Natural killer cell treated with Interleukin-12 subunit alpha and Interleukin-12 subunit beta and Interleukin-15 and Interleukin-18, amount 100 ng/mL, for 72 hours (primary cell): ENCODE measurements around the gene VIPR1. TPM values are rescaled to one million over a fixed set of nuclear protein-coding genes. Genes with fewer than 3 reads are reported as not detected.

Experiments used
- ATAC-seq, 2 donors: fragments of 150-1000 bp; cut with Tn5 transposase in 1 of 2; sonication (Bioruptor Pico), chemical (Tn5 transposase) in 1 of 2; 2 replicates each; pipeline ENCODE4 v1.10.0; 2021
- DNase-seq: peaks from one replicate; pipeline ENCODE4 v3.0.0; 2022; ENCODE audit warnings: low spot score
- H3K27ac Mint-ChIP-seq, 2 donors: 1 replicate in 1 of 2; 2 replicates in 1 of 2; pipeline ENCODE4 v1.8.0; 2022; ENCODE audit warnings: mixed read lengths in 2 of 2, mild to moderate bottlenecking in 1 of 2, moderate library complexity in 1 of 2
- H3K27me3 Mint-ChIP-seq, 2 donors: 1 replicate in 1 of 2; 2 replicates in 1 of 2; pipeline ENCODE4 v1.8.0; 2022; ENCODE audit warnings: mixed read lengths in 2 of 2
- H3K36me3 Mint-ChIP-seq: one replicate; pipeline ENCODE4 v1.8.0; 2022; ENCODE audit warnings: mixed read lengths
- H3K4me1 Mint-ChIP-seq, 2 donors: 1 replicate in 1 of 2; 2 replicates in 1 of 2; pipeline ENCODE4 v1.8.0; 2022; ENCODE audit warnings: low read depth in 2 of 2, mixed read lengths in 2 of 2, mild to moderate bottlenecking in 1 of 2
- H3K4me3 Mint-ChIP-seq: one replicate; pipeline ENCODE4 v1.8.0; 2022; ENCODE audit warnings: mixed read lengths
- H3K9me3 Mint-ChIP-seq: 2 replicates; pipeline ENCODE4 v1.8.0; 2022; ENCODE audit warnings: mixed read lengths
- total RNA-seq, 2 donors: library from RNA; stranded (reverse); gene quantifications; one replicate each; pipeline ENCODE4 v1.2.3, GENCODE V29; 2022

Gene VIPR1
- total RNA-seq, 2 donors from 2014 or later, result 0.69 TPM; not detected in 1

DNA sequence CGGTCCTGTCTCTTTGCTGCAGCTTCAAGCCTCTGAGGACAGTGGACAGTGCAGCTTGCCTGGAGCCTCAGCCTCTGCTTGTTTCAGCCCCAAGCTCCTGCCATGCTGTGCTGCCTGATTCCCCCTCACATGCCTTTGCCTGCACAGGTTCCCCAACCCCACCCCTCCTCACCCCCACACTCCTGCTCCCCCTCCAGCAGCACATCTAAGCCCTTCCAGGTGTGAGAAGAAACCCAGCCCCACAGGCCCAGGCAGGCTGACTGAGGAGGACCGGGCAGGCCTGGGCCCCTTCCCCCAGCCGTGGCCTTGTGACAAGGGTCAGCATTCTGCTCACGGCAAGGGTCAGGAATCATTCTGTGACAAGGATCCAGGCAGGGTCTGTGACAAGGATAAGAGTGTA, 22.8 kb downstream of the VIPR1 start:
- Mint-ChIP-seq H3K9me3 (no peaks in the 10 kb centered on the region), H3K27ac (no peak overlapping the region), H3K4me1 (peaks cover 8 to 11% of the 10 kb centered on the region in 2 donors), H3K36me3 (no peaks in the 10 kb centered on the region), H3K27me3 (no peaks in the 10 kb centered on the region), H3K4me3 (no peak overlapping the region)
- ATAC-seq (no peak), DNase-seq (no peak)

GRCh38 chr3:42525736-42526345, 23.4 kb downstream of the VIPR1 start:
- no peaks in the 10 kb centered on the region for H3K36me3 Mint-ChIP-seq
- DNase-seq (no peak), ATAC-seq (no peak)
- H3K4me1 Mint-ChIP-seq, result peaks cover 10 to 14% of the 10 kb centered on the region in 2 donors
- no peak overlapping the region for H3K4me3 Mint-ChIP-seq
- H3K27ac Mint-ChIP-seq, result no peak overlapping the region
- no peaks in the 10 kb centered on the region for H3K9me3 Mint-ChIP-seq
- no peaks in the 10 kb centered on the region for H3K27me3 Mint-ChIP-seq

GRCh38 chr3:42526616-42527367, 24.3 kb downstream of the VIPR1 start:
- H3K4me1 Mint-ChIP-seq, result peaks cover 10 to 14% of the 10 kb centered on the region in 2 donors
- no peaks in the 10 kb centered on the region for H3K27me3 Mint-ChIP-seq
- no peak overlapping the region for H3K4me3 Mint-ChIP-seq
- no peaks in the 10 kb centered on the region for H3K36me3 Mint-ChIP-seq
- no peak for ATAC-seq
- peak overlapping the region in 1 of 2 donors; percentile 16 for H3K27ac Mint-ChIP-seq
- H3K9me3 Mint-ChIP-seq, result no peaks in the 10 kb centered on the region
- no peak for DNase-seq

GRCh38 chr3:42527368-42527917, 25.0 kb downstream of the VIPR1 start:
- no peaks in the 10 kb centered on the region for H3K36me3 Mint-ChIP-seq
- no peak overlapping the region for H3K4me3 Mint-ChIP-seq
- ATAC-seq (peak in 1 of 2 donors; percentile 7), DNase-seq (no peak)
- peak overlapping the region in 1 of 2 donors; percentile 16 for H3K27ac Mint-ChIP-seq
- no peaks in the 10 kb centered on the region for H3K27me3 Mint-ChIP-seq
- no peaks in the 10 kb centered on the region for H3K9me3 Mint-ChIP-seq
- peaks cover 10 to 14% of the 10 kb centered on the region in 2 donors for H3K4me1 Mint-ChIP-seq

DNA sequence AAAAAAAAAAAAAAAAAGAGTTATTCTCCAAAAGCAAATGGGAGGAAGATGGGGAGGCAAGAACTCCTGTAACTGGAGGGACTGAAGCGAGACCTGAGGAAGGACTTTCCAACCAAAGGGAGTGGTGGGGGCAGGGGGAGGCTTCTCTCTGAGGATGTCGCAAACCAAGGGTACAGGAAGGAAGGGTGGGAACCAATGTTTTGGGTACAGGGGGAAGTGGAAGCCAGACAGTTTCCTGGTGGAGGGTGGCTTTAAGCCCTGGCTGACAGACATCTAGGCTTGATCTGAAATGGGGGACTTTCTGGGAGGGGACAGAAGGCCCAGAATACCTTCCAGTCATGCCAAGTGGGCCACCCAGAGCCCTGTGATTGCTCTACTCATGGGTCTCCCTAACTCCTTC, 27.0 kb downstream of the VIPR1 start:
- ATAC-seq, result no peak
- Mint-ChIP-seq H3K4me3 (no peak overlapping the region), H3K4me1 (peaks cover 10 to 14% of the 10 kb centered on the region in 2 donors), H3K27ac (no peak overlapping the region), H3K9me3 (no peaks in the 10 kb centered on the region), H3K27me3 (no peaks in the 10 kb centered on the region), H3K36me3 (no peaks in the 10 kb centered on the region)
- no peak for DNase-seq

- no peak overlapping the region for H3K4me3 Mint-ChIP-seq
- H3K4me1 Mint-ChIP-seq, result peaks cover 10 to 14% of the 10 kb centered on the region in 2 donors
- no peaks in the 10 kb centered on the region for H3K27me3 Mint-ChIP-seq
- H3K9me3 Mint-ChIP-seq, result no peaks in the 10 kb centered on the region
- ATAC-seq (no peak), DNase-seq (no peak)
- no peaks in the 10 kb centered on the region for H3K36me3 Mint-ChIP-seq
- H3K27ac Mint-ChIP-seq, result no peak overlapping the region
These were observed 27.6 kb downstream of the VIPR1 start for GRCh38 chr3:42530073-42530472.

GRCh38 chr3:42531470-42531869, 29.0 kb downstream of the VIPR1 start:
- H3K9me3 Mint-ChIP-seq, result no peaks in the 10 kb centered on the region
- DNase-seq, result no peak
- H3K4me3 Mint-ChIP-seq, result no peak overlapping the region
- H3K27me3 Mint-ChIP-seq, result no peaks in the 10 kb centered on the region
- H3K27ac Mint-ChIP-seq, result no peak overlapping the region
- no peak for ATAC-seq
- no peaks in the 10 kb centered on the region for H3K36me3 Mint-ChIP-seq
- peaks cover 10 to 14% of the 10 kb centered on the region in 2 donors for H3K4me1 Mint-ChIP-seq

- ATAC-seq, result no peak
- DNase-seq, result no peak
- H3K4me1 Mint-ChIP-seq, result peaks cover 8 to 9% of the 10 kb centered on the region in 2 donors
- H3K27me3 Mint-ChIP-seq, result no peaks in the 10 kb centered on the region
- no peak overlapping the region for H3K27ac Mint-ChIP-seq
- no peaks in the 10 kb centered on the region for H3K9me3 Mint-ChIP-seq
- no peak overlapping the region for H3K4me3 Mint-ChIP-seq
- no peaks in the 10 kb centered on the region for H3K36me3 Mint-ChIP-seq
These were observed 29.8 kb downstream of the VIPR1 start for GRCh38 chr3:42532229-42532628.

DNA sequence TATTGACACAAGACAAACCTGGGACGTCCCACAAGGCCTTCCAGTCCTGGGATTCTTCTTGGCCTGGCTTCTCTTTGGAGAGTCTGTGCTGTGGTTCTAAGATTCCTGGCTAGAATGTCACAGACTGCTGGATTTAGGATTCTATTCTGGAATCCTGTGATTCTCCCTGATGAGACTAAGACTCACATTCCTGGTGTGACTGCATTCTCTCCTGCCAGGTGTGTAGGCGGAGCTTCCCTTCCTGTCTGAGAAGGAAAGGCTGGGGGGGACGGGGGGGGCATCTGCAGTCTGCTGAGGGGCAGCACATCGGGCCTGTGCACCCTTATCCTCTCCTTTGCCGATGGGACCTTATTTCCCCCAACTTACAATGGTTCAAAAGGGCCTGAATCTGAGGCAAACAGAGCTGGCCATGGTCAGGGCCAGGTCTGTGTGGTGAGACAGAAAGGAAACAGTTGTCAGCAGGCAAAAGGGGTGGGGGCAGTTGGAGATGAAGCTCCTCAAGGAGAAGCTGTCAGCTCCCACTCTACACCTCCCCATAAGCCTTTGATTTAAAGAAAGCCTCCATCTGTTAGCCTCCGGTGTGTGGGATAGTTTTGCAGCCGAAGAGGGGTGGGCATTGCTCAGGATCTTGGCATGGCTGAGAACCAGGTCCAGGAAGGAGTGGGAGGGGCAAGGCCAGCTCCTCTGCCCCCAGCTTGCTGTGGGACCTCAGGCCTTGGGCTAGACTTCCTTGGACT, 30.9 kb downstream of the VIPR1 start:
- DNase-seq, result no peak
- no peaks in the 10 kb centered on the region for H3K27me3 Mint-ChIP-seq
- H3K4me3 Mint-ChIP-seq, result no peak overlapping the region
- ATAC-seq, result no peak
- peaks cover 8 to 9% of the 10 kb centered on the region in 2 donors for H3K4me1 Mint-ChIP-seq
- H3K27ac Mint-ChIP-seq, result no peak overlapping the region
- no peaks in the 10 kb centered on the region for H3K36me3 Mint-ChIP-seq
- no peaks in the 10 kb centered on the region for H3K9me3 Mint-ChIP-seq

GRCh38 chr3:42535981-42536784, 33.7 kb downstream of the VIPR1 start:
- Mint-ChIP-seq H3K4me1 (peaks cover 0 to 6% of the 10 kb centered on the region in 2 donors), H3K36me3 (no peaks in the 10 kb centered on the region), H3K27ac (no peak overlapping the region), H3K4me3 (no peak overlapping the region), H3K9me3 (no peaks in the 10 kb centered on the region), H3K27me3 (no peaks in the 10 kb centered on the region)
- no peak for DNase-seq
- ATAC-seq, result no peak

DNA sequence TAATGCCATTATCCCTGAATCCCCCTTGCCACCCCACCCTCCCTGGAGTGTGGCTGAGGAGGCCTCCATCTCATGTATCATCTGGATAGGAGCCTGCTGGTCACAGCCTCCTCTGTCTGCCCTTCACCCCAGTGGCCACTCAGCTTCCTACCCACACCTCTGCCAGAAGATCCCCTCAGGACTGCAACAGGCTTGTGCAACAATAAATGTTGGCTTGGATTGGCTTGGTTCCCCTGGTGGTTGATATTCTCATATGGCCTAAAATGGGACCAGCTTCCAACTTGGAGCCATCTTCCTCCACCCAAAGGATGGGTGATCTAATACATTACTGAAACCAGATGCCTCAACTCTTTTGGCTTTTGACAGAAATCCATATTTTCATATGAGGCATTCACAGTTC, 34.9 kb downstream of the VIPR1 start:
- Mint-ChIP-seq H3K36me3 (no peaks in the 10 kb centered on the region), H3K9me3 (no peaks in the 10 kb centered on the region), H3K4me3 (no peak overlapping the region), H3K27ac (no peak overlapping the region), H3K27me3 (no peaks in the 10 kb centered on the region), H3K4me1 (peaks cover 0 to 6% of the 10 kb centered on the region in 2 donors)
- DNase-seq (no peak), ATAC-seq (no peak)

DNA sequence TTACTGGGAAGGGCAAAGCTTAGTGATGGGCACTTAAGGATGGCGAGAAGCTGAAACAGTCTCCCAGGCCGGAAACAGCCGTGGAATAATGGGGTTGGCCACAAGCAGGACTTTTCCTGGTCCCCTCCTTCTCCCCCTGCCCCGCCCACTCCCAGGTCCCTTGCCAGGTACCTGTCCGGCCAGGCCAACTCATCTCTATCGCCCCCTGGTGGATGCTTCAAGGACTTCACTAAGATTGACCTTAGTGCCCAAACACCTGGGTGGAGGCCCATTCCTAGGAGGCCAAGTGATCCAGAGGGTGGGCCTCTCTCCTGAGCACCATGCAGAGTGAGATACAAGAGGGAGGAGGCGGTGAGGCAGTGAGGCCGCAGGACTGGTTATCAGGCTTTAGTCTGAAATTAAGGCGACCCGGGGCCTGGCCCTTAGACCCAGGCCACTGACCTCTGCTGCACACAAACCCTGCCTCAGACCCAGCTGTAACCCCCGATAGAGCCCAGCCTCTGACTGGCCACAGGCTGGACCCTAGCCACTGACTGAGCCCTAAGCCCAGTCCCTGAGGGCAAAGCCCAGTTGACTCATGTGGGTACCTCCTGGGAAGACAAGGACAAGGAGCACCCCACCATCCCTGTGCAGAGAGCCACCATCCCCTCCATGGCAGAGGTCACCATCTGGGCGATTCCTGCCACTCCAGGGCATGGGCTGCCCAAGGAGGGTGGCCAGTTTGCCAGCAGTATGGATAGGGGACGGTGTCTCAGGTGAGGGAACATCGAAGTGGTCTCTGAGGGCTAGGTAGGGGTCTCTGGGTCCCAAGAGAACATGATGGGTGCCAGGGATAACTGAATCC, 37.6 kb downstream of the VIPR1 start:
- H3K36me3 Mint-ChIP-seq, result no peaks in the 10 kb centered on the region
- no peak overlapping the region for H3K27ac Mint-ChIP-seq
- H3K27me3 Mint-ChIP-seq, result no peaks in the 10 kb centered on the region
- peaks cover 0 to 6% of the 10 kb centered on the region in 2 donors for H3K4me1 Mint-ChIP-seq
- H3K9me3 Mint-ChIP-seq, result no peaks in the 10 kb centered on the region
- DNase-seq (peak; percentile 70), ATAC-seq (peak in 1 of 2 donors; percentile 42)
- no peak overlapping the region for H3K4me3 Mint-ChIP-seq
